Suprapubic skin (tissue), 4 donors: ENCODE data around the gene CALN1. TPM values are rescaled to one million over a fixed set of nuclear protein-coding genes. Genes with fewer than 3 reads are reported as not detected.
"Not testable (repeated sequence)": the region's sequence is repeated elsewhere in the genome, so short reads cannot be mapped to it uniquely, and the experiment has no call there.

ENCODE experiments used
- DNase-seq, 2 donors: peaks; one replicate each; pipeline ENCODE4 v3.0.0-alpha.2; 2019; ENCODE audit warnings: low spot score in 2 of 2
- H3K27ac ChIP-seq: fragments of 200-600 bp; sonication (generic); one replicate; pipeline ENCODE4 v1.5.1; 2019
- H3K27me3 ChIP-seq: fragments of 200-600 bp; sonication (generic); one replicate; pipeline ENCODE4 v1.5.1; 2019
- H3K36me3 ChIP-seq: fragments of 200-600 bp; sonication (generic); one replicate; pipeline ENCODE4 v1.5.1; 2019
- H3K4me1 ChIP-seq: fragments of 200-600 bp; sonication (generic); one replicate; pipeline ENCODE4 v1.5.1; 2019
- H3K4me3 ChIP-seq: fragments of 200-600 bp; sonication (generic); one replicate; pipeline ENCODE4 v1.5.1; 2019; ENCODE audit warnings: mild to moderate bottlenecking
- H3K9me3 ChIP-seq: fragments of 200-600 bp; sonication (generic); one replicate; pipeline ENCODE4 v1.5.1; 2019
- CTCF ChIP-seq, 2 donors: fragments of 200-600 bp in 1 of 2; fragments of 450-650 bp in 1 of 2; sonication (generic) in 1 of 2; IDR thresholded peaks; one replicate each; pipeline ENCODE4 v1.5.1; 2016 to 2019; ENCODE audit warnings: antibody characterized with exemption in 2 of 2, mild to moderate bottlenecking in 1 of 2, moderate library complexity in 1 of 2
- EP300 ChIP-seq: sonication (generic); formaldehyde crosslinking; IDR thresholded peaks from one replicate; pipeline ENCODE4 v1.6.1; 2017; ENCODE audit warnings: antibody characterized with exemption
- POLR2A ChIP-seq, 2 donors: fragments of 450-650 bp; IDR thresholded peaks; one replicate each; pipeline ENCODE4 v1.6.1; 2017; ENCODE audit warnings: antibody characterized with exemption in 2 of 2, mild to moderate bottlenecking in 2 of 2, moderate library complexity in 2 of 2
- POLR2AphosphoS5 ChIP-seq, 3 donors: sonication (generic); formaldehyde crosslinking; IDR thresholded peaks; one replicate each; pipeline ENCODE4 v1.6.1; 2017; ENCODE audit warnings: antibody characterized with exemption in 3 of 3
- WGBS: methylation state at CpG from one replicate; pipeline ENCODE4 v1.1.5; 2018; 5-methylcytosine and 5-hydroxymethylcytosine counted together
- total RNA-seq, 4 donors: library from RNA; depleted of rRNA; stranded (reverse); fragments of >200 nt; gene quantifications; one replicate each; pipeline ENCODE4 v1.1.0, GENCODE V29; 2016

The CALN1 gene
- total RNA-seq, 4 donors from 2014 or later = 0.91 to 10.0 (median 3.9) TPM

DNA sequence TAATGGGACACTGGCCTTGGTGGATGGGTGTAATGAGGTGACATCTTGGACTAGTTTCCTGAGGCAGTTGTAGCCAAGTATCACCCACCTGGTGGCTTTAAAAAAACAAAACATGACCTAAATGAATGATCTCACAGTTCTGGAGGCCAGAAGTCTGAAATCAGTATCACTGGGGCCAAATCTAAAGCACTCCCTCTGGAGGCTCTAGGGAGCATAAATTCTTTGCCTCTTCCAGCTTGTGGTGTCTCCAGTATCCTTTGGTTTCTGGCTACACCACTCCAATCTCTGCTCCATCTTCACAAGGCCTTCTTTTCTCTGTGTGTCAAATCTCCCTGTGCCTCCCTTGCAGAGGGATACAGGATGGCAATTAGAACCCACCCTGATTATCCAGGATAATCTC lies 342.9 kb downstream of the CALN1 start:
- Histone ChIP-seq H3K36me3 (no peaks in the 10 kb centered on the region), H3K4me3 (no peak overlapping the region), H3K27me3 (no peaks in the 10 kb centered on the region), H3K27ac (no peak overlapping the region), H3K9me3 (peaks cover 8% of the 10 kb centered on the region), H3K4me1 (no peaks in the 10 kb centered on the region)
- no peak for DNase-seq
- no peak for TF ChIP-seq CTCF (IDR thresholded peaks at IDR 0.05)
- no peak for TF ChIP-seq EP300
- no peak for TF ChIP-seq POLR2AphosphoS5 (IDR thresholded peaks at IDR 0.05)
- no peak for TF ChIP-seq POLR2A (IDR thresholded peaks at IDR 0.05)

GRCh38 chr7:72065764-72066163 lies 346.4 kb downstream of the CALN1 start:
- H3K9me3 ChIP-seq, H3K4me3 ChIP-seq, DNase-seq, H3K4me1 ChIP-seq, H3K27ac ChIP-seq, H3K27me3 ChIP-seq, H3K36me3 ChIP-seq: not testable (repeated sequence)
- 93% methylated on average over 1 of the region's 1 CpG for WGBS

- Histone ChIP-seq H3K27ac (no peak overlapping the region), H3K9me3 (no peaks in the 10 kb centered on the region), H3K36me3 (no peaks in the 10 kb centered on the region), H3K4me3 (no peak overlapping the region), H3K4me1 (no peaks in the 10 kb centered on the region), H3K27me3 (no peaks in the 10 kb centered on the region)
- DNase-seq = no peak
- TF ChIP-seq CTCF (IDR thresholded peaks at IDR 0.05) = no peak
- TF ChIP-seq POLR2AphosphoS5 (IDR thresholded peaks at IDR 0.05) = no peak
- no peak for TF ChIP-seq EP300
- TF ChIP-seq POLR2A (IDR thresholded peaks at IDR 0.05) = no peak
Measured at GRCh38 chr7:72064916-72065315, 347.2 kb downstream of the CALN1 start.

- Histone ChIP-seq H3K27me3 (no peaks in the 10 kb centered on the region), H3K4me1 (no peaks in the 10 kb centered on the region), H3K4me3 (no peak overlapping the region), H3K27ac (no peak overlapping the region), H3K36me3 (no peaks in the 10 kb centered on the region), H3K9me3 (no peaks in the 10 kb centered on the region)
- TF ChIP-seq POLR2A (IDR thresholded peaks at IDR 0.05) (no peak), EP300 (no peak), POLR2AphosphoS5 (IDR thresholded peaks at IDR 0.05) (no peak), CTCF (IDR thresholded peaks at IDR 0.05) (no peak)
- no peak for DNase-seq
Measured at GRCh38 chr7:72063330-72063729, 348.8 kb downstream of the CALN1 start.

DNA sequence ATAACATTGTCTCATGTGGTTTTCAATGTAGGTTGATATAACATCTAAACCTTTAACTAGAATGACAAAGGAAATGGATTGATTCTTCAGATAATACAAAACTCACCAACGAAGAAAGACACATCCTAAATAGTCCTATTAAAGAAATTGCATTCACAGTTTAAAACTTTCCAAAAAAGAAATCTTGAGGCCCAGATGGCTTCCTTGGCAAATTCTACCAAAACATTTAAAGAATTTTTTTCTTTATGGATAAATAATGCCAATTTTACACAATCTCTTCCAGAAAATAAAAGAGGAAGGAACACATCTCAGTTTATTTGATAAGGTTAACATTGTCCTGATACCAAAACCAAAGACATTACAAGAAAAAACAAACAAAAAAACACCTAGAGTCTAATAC lies 349.5 kb downstream of the CALN1 start:
- no peaks in the 10 kb centered on the region for H3K36me3 ChIP-seq
- no peaks in the 10 kb centered on the region for H3K4me1 ChIP-seq
- H3K4me3 ChIP-seq = no peak overlapping the region
- H3K9me3 ChIP-seq = no peaks in the 10 kb centered on the region
- no peaks in the 10 kb centered on the region for H3K27me3 ChIP-seq
- no peak for TF ChIP-seq POLR2AphosphoS5 (IDR thresholded peaks at IDR 0.05)
- no peak for TF ChIP-seq EP300
- no peak for TF ChIP-seq POLR2A (IDR thresholded peaks at IDR 0.05)
- no peak for TF ChIP-seq CTCF (IDR thresholded peaks at IDR 0.05)
- no peak overlapping the region for H3K27ac ChIP-seq
- DNase-seq = no peak
- 73% methylated on average over 1 of the region's 1 CpG for WGBS

- H3K4me3 ChIP-seq = no peak overlapping the region
- no peak overlapping the region for H3K27ac ChIP-seq
- no peaks in the 10 kb centered on the region for H3K4me1 ChIP-seq
- H3K27me3 ChIP-seq = no peaks in the 10 kb centered on the region
- no peak for TF ChIP-seq POLR2AphosphoS5 (IDR thresholded peaks at IDR 0.05)
- no peak for TF ChIP-seq POLR2A (IDR thresholded peaks at IDR 0.05)
- no peak for TF ChIP-seq CTCF (IDR thresholded peaks at IDR 0.05)
- TF ChIP-seq EP300 = no peak
- no peak for DNase-seq
- H3K9me3 ChIP-seq = no peaks in the 10 kb centered on the region
- H3K36me3 ChIP-seq = no peaks in the 10 kb centered on the region
- 92% methylated on average over 3 of the region's 3 CpGs for WGBS
Measured at GRCh38 chr7:72059925-72060324, 352.2 kb downstream of the CALN1 start.
